Mesodermal cell (in vitro differentiated cells): ENCODE results near the gene SH3D21.

Experiments used
- H3K27ac ChIP-seq: 2 replicates; pipeline ENCODE4 v1.7.0; 2013; ENCODE audit warnings: mild to moderate bottlenecking, low read depth, low read length, moderate library complexity; ENCODE audit not compliant: severe bottlenecking
- H3K36me3 ChIP-seq: 2 replicates; pipeline ENCODE4 v1.7.1; 2013; ENCODE audit warnings: mild to moderate bottlenecking, low read length, moderate library complexity; ENCODE audit not compliant: control insufficient read depth, insufficient read depth
- H3K4me1 ChIP-seq: one replicate; pipeline ENCODE4 v1.7.1; 2013; ENCODE audit warnings: mild to moderate bottlenecking, low read length; ENCODE audit not compliant: insufficient read depth, control insufficient read depth, poor library complexity, severe bottlenecking
- H3K4me3 ChIP-seq: 2 replicates; pipeline ENCODE4 v1.7.0; 2013; ENCODE audit warnings: low read length, control low read depth, mild to moderate bottlenecking; ENCODE audit not compliant: insufficient read depth, poor library complexity, severe bottlenecking; ENCODE audit errors: extremely low read depth
- H3K9me3 ChIP-seq: 2 replicates; pipeline ENCODE4 v1.7.1; 2013; ENCODE audit warnings: mild to moderate bottlenecking, low read length, moderate library complexity; ENCODE audit not compliant: control insufficient read depth
- WGBS, 2 experiments: methylation state at CpG; one replicate each; pipeline ENCODE4 v1.1.5; 2013; ENCODE audit warnings: missing lambda C conversion rate in 2 of 2; ENCODE audit not compliant: insufficient coverage in 2 of 2; 5-methylcytosine and 5-hydroxymethylcytosine counted together

SH3D21 gene

GRCh38 chr1:36358514-36359084, 52.4 kb downstream of the SH3D21 start:
- no peak overlapping the region for H3K27ac ChIP-seq
- no peak overlapping the region for H3K4me3 ChIP-seq
- H3K4me1 ChIP-seq, result peaks cover 10% of the 10 kb centered on the region
- peaks cover 84% of the 10 kb centered on the region for H3K36me3 ChIP-seq
- WGBS, 2 experiments, result 94 to 95% methylated on average over 11 to 12 of the region's 13 CpGs
- no peaks in the 10 kb centered on the region for H3K9me3 ChIP-seq

- Histone ChIP-seq H3K27ac (no peak overlapping the region), H3K4me1 (peaks cover 3% of the 10 kb centered on the region), H3K36me3 (peaks cover 81% of the 10 kb centered on the region), H3K4me3 (no peak overlapping the region), H3K9me3 (no peaks in the 10 kb centered on the region)
- 98 to 100% methylated on average over 5 of the region's 5 CpGs for WGBS, 2 experiments
These were observed 53.2 kb downstream of the SH3D21 start for GRCh38 chr1:36359383-36359782.

GRCh38 chr1:36359911-36360550, 53.9 kb downstream of the SH3D21 start:
- WGBS, 2 experiments, result 87 to 99% methylated on average over 6 of the region's 6 CpGs
- Histone ChIP-seq H3K4me3 (no peak overlapping the region), H3K27ac (no peak overlapping the region), H3K9me3 (no peaks in the 10 kb centered on the region), H3K36me3 (peaks cover 77% of the 10 kb centered on the region), H3K4me1 (peaks cover under 1% of the 10 kb centered on the region)

- Histone ChIP-seq H3K36me3 (peaks cover 69% of the 10 kb centered on the region), H3K27ac (no peak overlapping the region), H3K4me3 (no peak overlapping the region), H3K9me3 (no peaks in the 10 kb centered on the region), H3K4me1 (peaks cover 16% of the 10 kb centered on the region)
- 83 to 86% methylated on average over 1 of the region's 1 CpG for WGBS, 2 experiments
These were observed 59.2 kb downstream of the SH3D21 start for GRCh38 chr1:36365381-36365780.

GRCh38 chr1:36366091-36366661, 60.0 kb downstream of the SH3D21 start:
- 81 to 88% methylated on average over 13 to 16 of the region's 18 CpGs for WGBS, 2 experiments
- Histone ChIP-seq H3K9me3 (no peaks in the 10 kb centered on the region), H3K27ac (peak overlapping the region; percentile 67), H3K4me3 (no peak overlapping the region), H3K4me1 (peaks cover 16% of the 10 kb centered on the region), H3K36me3 (peaks cover 64% of the 10 kb centered on the region)

GRCh38 chr1:36367066-36367465, 60.9 kb downstream of the SH3D21 start:
- no peaks in the 10 kb centered on the region for H3K9me3 ChIP-seq
- 91% methylated on average over 4 of the region's 5 CpGs; no CpG with 5 or more reads in 1 of the 2 experiments for WGBS, 2 experiments
- no peak overlapping the region for H3K27ac ChIP-seq
- H3K4me3 ChIP-seq, result no peak overlapping the region
- H3K36me3 ChIP-seq, result peaks cover 55% of the 10 kb centered on the region
- H3K4me1 ChIP-seq, result peaks cover 20% of the 10 kb centered on the region

- Histone ChIP-seq H3K27ac (no peak overlapping the region), H3K9me3 (no peaks in the 10 kb centered on the region), H3K4me3 (no peak overlapping the region), H3K4me1 (peaks cover 28% of the 10 kb centered on the region), H3K36me3 (peaks cover 48% of the 10 kb centered on the region)
- WGBS, 2 experiments, result 97 to 100% methylated on average over 2 to 3 of the region's 4 CpGs
These were observed 61.6 kb downstream of the SH3D21 start for GRCh38 chr1:36367798-36368197.

GRCh38 chr1:36369061-36369861, 63.1 kb downstream of the SH3D21 start:
- 34 to 53% methylated on average over 5 to 6 of the region's 7 CpGs for WGBS, 2 experiments
- Histone ChIP-seq H3K27ac (peak overlapping the region; percentile 36), H3K4me3 (no peak overlapping the region), H3K4me1 (peaks cover 40% of the 10 kb centered on the region), H3K9me3 (no peaks in the 10 kb centered on the region), H3K36me3 (peaks cover 41% of the 10 kb centered on the region)
